Epidermal melanocyte (primary cell): ENCODE measurements around the gene LOXL4.

Experiments
- DNase-seq: peaks from one replicate; pipeline ENCODE4 v3.0.0; 2011; ENCODE audit warnings: low spot score; ENCODE audit not compliant: insufficient read length

LOXL4 gene

DNA sequence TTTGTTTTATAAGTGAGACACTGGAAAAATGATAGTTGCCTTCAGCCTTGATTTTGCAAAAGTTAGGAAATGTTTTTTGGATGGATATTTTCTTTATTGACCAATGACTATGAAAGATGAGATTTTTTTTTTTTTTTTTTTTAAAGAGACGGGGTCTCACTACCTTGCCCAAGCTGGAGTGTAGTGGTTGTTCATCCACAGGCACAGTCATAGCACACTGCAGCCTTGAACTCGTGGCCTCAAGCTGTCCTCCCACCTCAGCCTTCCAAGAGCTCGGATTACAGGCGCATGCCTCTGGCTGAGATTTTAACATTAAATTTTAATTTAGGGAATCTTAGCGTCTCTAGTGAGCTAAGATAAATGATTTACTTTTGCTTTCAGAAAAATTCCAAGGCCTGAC is 66.2 kb downstream of the LOXL4 start:
- DNase-seq, result no peak
